WTC11 (cell line): ENCODE results near the gene PSD. TPM values are rescaled to one million over a fixed set of nuclear protein-coding genes. Genes with fewer than 3 reads are reported as not detected.
A peak's percentile ranks its signal among the peaks of the same experiment; 100 is the strongest.

Experiments used
- ATAC-seq: fragments of 200-7000 bp; cut with Tn5 transposase; 2 replicates; pipeline ENCODE4 v1.10.0; 2021; ENCODE audit warnings: mild to moderate bottlenecking, moderate library complexity
- CTCF ChIA-PET: fragments of 300-600 bp; sonication (Branson Sonifier 250); formaldehyde crosslinking; loops from one replicate; lab custom pipeline; 2021; ENCODE audit warnings: antibody characterized with exemption; lab: Charles Lee
- POLR2A ChIA-PET: fragments of 350-600 bp; sonication (Branson Sonifier 250); formaldehyde crosslinking; loops from one replicate; lab custom pipeline; 2021; ENCODE audit warnings: antibody characterized with exemption; lab: Charles Lee
- DNase-seq: peaks from one replicate; pipeline ENCODE4 v3.0.0; 2021; ENCODE audit warnings: low spot score
- H3K27ac Mint-ChIP-seq: 2 replicates; pipeline ENCODE4 v1.8.0; 2021; ENCODE audit warnings: mixed read lengths
- H3K27me3 Mint-ChIP-seq: 2 replicates; pipeline ENCODE4 v1.8.0; 2021; ENCODE audit warnings: low read depth, mild to moderate bottlenecking, moderate library complexity, mixed read lengths
- H3K36me3 Mint-ChIP-seq: 2 replicates; pipeline ENCODE4 v1.8.0; 2021; ENCODE audit warnings: mixed read lengths
- H3K4me1 Mint-ChIP-seq: 2 replicates; pipeline ENCODE4 v1.8.0; 2022; ENCODE audit warnings: mixed read lengths
- H3K4me3 Mint-ChIP-seq: 2 replicates; pipeline ENCODE4 v1.8.0; 2021; ENCODE audit warnings: mild to moderate bottlenecking, moderate library complexity, mixed read lengths
- H3K9me3 Mint-ChIP-seq: 2 replicates; pipeline ENCODE4 v1.8.0; 2021; ENCODE audit warnings: mixed read lengths
- AR ChIP-seq: fragments of 250-450 bp; sonication (Bioruptor Pico); IDR thresholded peaks from 2 replicates; pipeline ENCODE4 v1.9.0; 2021; ENCODE audit warnings: mild to moderate bottlenecking
- E2F1 ChIP-seq: sonication (generic); formaldehyde crosslinking; IDR thresholded peaks from 2 replicates; pipeline ENCODE4 v1.8.0; 2022; ENCODE audit warnings: mild to moderate bottlenecking, missing genetic modification reagents
- GRHL2 ChIP-seq: fragments of 250-450 bp; sonication (Bioruptor Pico); IDR thresholded peaks from 2 replicates; pipeline ENCODE4 v1.8.0; 2022; ENCODE audit warnings: mild to moderate bottlenecking, moderate library complexity; ENCODE audit not compliant: insufficient replicate concordance, severe bottlenecking
- GTF2I ChIP-seq: fragments of 250-450 bp; sonication (Bioruptor Pico); conservative IDR thresholded peaks from 2 replicates; pipeline ENCODE4 v1.4.0; 2021; ENCODE audit warnings: mild to moderate bottlenecking
- IRF2 ChIP-seq: sonication (generic); formaldehyde crosslinking; IDR thresholded peaks from 2 replicates; pipeline ENCODE4 v1.8.0; 2022; ENCODE audit warnings: low read depth, missing genetic modification reagents, borderline replicate concordance
- JAZF1 ChIP-seq: fragments of 250-450 bp; sonication (Bioruptor Pico); IDR thresholded peaks from 2 replicates; pipeline ENCODE4 v1.9.0; 2021; ENCODE audit warnings: moderate library complexity, mild to moderate bottlenecking, inconsistent platforms
- MXD4 ChIP-seq: fragments of 250-450 bp; sonication (Bioruptor Pico); IDR thresholded peaks from 2 replicates; pipeline ENCODE4 v1.8.0; 2021; ENCODE audit warnings: mild to moderate bottlenecking, moderate library complexity, borderline replicate concordance
- MYBL2 ChIP-seq: sonication (generic); formaldehyde crosslinking; IDR thresholded peaks from 2 replicates; pipeline ENCODE4 v1.8.1; 2023; ENCODE audit warnings: mild to moderate bottlenecking, moderate library complexity, missing genetic modification reagents
- NFE2L1 ChIP-seq: sonication (generic); formaldehyde crosslinking; IDR thresholded peaks from 2 replicates; pipeline ENCODE4 v1.8.1; 2023; ENCODE audit warnings: missing genetic modification reagents
- PRDM15 ChIP-seq: sonication (generic); formaldehyde crosslinking; IDR thresholded peaks from 2 replicates; pipeline ENCODE4 v1.8.0; 2022; ENCODE audit warnings: missing genetic modification reagents
- ZNF232 ChIP-seq: sonication (generic); formaldehyde crosslinking; IDR thresholded peaks from 2 replicates; pipeline ENCODE4 v1.8.0; 2022; ENCODE audit warnings: mild to moderate bottlenecking, missing genetic modification reagents
- ZNF281 ChIP-seq: sonication (generic); formaldehyde crosslinking; IDR thresholded peaks from 2 replicates; pipeline ENCODE4 v1.8.0; 2023; ENCODE audit warnings: mild to moderate bottlenecking, missing genetic modification reagents
- ZNF396 ChIP-seq: fragments of 250-450 bp; sonication (Bioruptor Pico); IDR thresholded peaks from 2 replicates; pipeline ENCODE4 v1.8.0; 2021; ENCODE audit warnings: mild to moderate bottlenecking, moderate library complexity, borderline replicate concordance
- ZNF423 ChIP-seq: fragments of 250-450 bp; sonication (Bioruptor Pico); IDR thresholded peaks from 2 replicates; pipeline ENCODE4 v2.1.2; 2022; ENCODE audit warnings: mild to moderate bottlenecking, moderate library complexity
- ZNF512 ChIP-seq: sonication (generic); formaldehyde crosslinking; IDR thresholded peaks from 2 replicates; pipeline ENCODE4 v1.8.1; 2022; ENCODE audit warnings: missing genetic modification reagents, borderline replicate concordance
- ZSCAN18 ChIP-seq: fragments of 250-450 bp; sonication (Bioruptor Pico); IDR thresholded peaks from 2 replicates; pipeline ENCODE4 v2.1.2; 2022; ENCODE audit warnings: mild to moderate bottlenecking, moderate library complexity
- total RNA-seq: library from RNA; stranded (reverse); gene quantifications from 3 replicates; pipeline ENCODE4 v1.2.3, GENCODE V29; 2021

PSD gene
- total RNA-seq, 1 experiment from 2014 or later: 12.5 TPM

- 0 out of 2 replicates have a peak, but pooled peaks have one; percentile 10 for TF ChIP-seq IRF2 (CRISPR knock-in tag)
Measured at GRCh38 chr10:102408728-102409603, 9.6 kb downstream of the PSD start (continued).

- H3K36me3 Mint-ChIP-seq: no peaks in the 10 kb centered on the region
- TF ChIP-seq ZSCAN18 (CRISPR knock-in tag) (no peak), ZNF281 (CRISPR knock-in tag) (no peak), NFE2L1 (CRISPR knock-in tag) (0 out of 2 replicates have a peak, but pooled peaks have one; percentile 34), GRHL2 (CRISPR knock-in tag) (no peak)
- peaks cover 29% of the 10 kb centered on the region for H3K4me1 Mint-ChIP-seq
- ChIA-PET CTCF (no interaction called here), POLR2A (no interaction called here)
- DNase-seq: no peak
- H3K27me3 Mint-ChIP-seq: peaks cover 67% of the 10 kb centered on the region
- H3K4me3 Mint-ChIP-seq: peak overlapping the region; percentile 44
- no peak for ATAC-seq
- no peaks in the 10 kb centered on the region for H3K9me3 Mint-ChIP-seq
- H3K27ac Mint-ChIP-seq: no peak overlapping the region
Measured at GRCh38 chr10:102408131-102408727, 10.4 kb downstream of the PSD start.

- Mint-ChIP-seq H3K9me3 (no peaks in the 10 kb centered on the region), H3K27ac (no peak overlapping the region), H3K27me3 (peaks cover 63% of the 10 kb centered on the region), H3K4me1 (peaks cover 23% of the 10 kb centered on the region), H3K36me3 (no peaks in the 10 kb centered on the region), H3K4me3 (peak overlapping the region; percentile 44)
- DNase-seq (no peak), ATAC-seq (no peak)
- CTCF ChIA-PET: interaction anchor here (1.2 to 1.4 kb wide), 2 partner anchors 28 to 178 kb away, joined by 4 read pairs; no protein-coding TSS in a partner anchor
- POLR2A ChIA-PET: interaction anchor here (0.7 kb wide), 1 partner anchor 54 kb away, joined by 3 read pairs; no protein-coding TSS in a partner anchor
- no peak for TF ChIP-seq E2F1
- TF ChIP-seq AR (CRISPR knock-in tag): no peak
- TF ChIP-seq PRDM15: no peak
- TF ChIP-seq ZNF232 (CRISPR knock-in tag): no peak
- no peak for TF ChIP-seq ZNF423 (CRISPR knock-in tag)
- TF ChIP-seq MYBL2: no peak
- no peak for TF ChIP-seq MXD4 (CRISPR knock-in tag)
- no peak for TF ChIP-seq ZNF396 (CRISPR knock-in tag)
- TF ChIP-seq JAZF1 (CRISPR knock-in tag): no peak
- no peak for TF ChIP-seq ZNF512
- no peak for TF ChIP-seq GTF2I
Measured at GRCh38 chr10:102407425-102408130, 11.0 kb downstream of the PSD start.
